Activated naive CD8-positive, alpha-beta T cell (primary cell): ENCODE data around the gene GALNT11.
A peak's percentile ranks its signal among the peaks of the same experiment; 100 is the strongest.
"Not testable (repeated sequence)": the region's sequence is repeated elsewhere in the genome, so short reads cannot be mapped to it uniquely, and the experiment has no call there.

ENCODE experiments used
- H3K27ac Mint-ChIP-seq: one replicate; pipeline ENCODE4 v1.8.0; 2021; ENCODE audit warnings: mixed read lengths
- H3K27me3 Mint-ChIP-seq: one replicate; pipeline ENCODE4 v1.8.0; 2021; ENCODE audit warnings: mixed read lengths
- H3K36me3 Mint-ChIP-seq: one replicate; pipeline ENCODE4 v1.8.0; 2021; ENCODE audit warnings: mixed read lengths
- H3K4me1 Mint-ChIP-seq: one replicate; pipeline ENCODE4 v1.8.0; 2021; ENCODE audit warnings: low read depth, mixed read lengths
- H3K4me3 Mint-ChIP-seq: one replicate; pipeline ENCODE4 v1.8.0; 2021; ENCODE audit warnings: mild to moderate bottlenecking, mixed read lengths
- H3K9me3 Mint-ChIP-seq: one replicate; pipeline ENCODE4 v1.8.0; 2021; ENCODE audit warnings: low read depth, mixed read lengths

The GALNT11 gene

GRCh38 chr7:152014722-152015121 is 10.8 kb upstream of the GALNT11 start:
- no peaks in the 10 kb centered on the region for H3K36me3 Mint-ChIP-seq
- H3K27ac Mint-ChIP-seq: no peak overlapping the region
- H3K27me3 Mint-ChIP-seq: no peaks in the 10 kb centered on the region
- H3K4me1 Mint-ChIP-seq: no peaks in the 10 kb centered on the region
- H3K4me3 Mint-ChIP-seq: no peak overlapping the region
- H3K9me3 Mint-ChIP-seq: no peaks in the 10 kb centered on the region

- H3K36me3 Mint-ChIP-seq: no peaks in the 10 kb centered on the region
- no peaks in the 10 kb centered on the region for H3K9me3 Mint-ChIP-seq
- H3K27me3 Mint-ChIP-seq: no peaks in the 10 kb centered on the region
- H3K4me1 Mint-ChIP-seq: no peaks in the 10 kb centered on the region
- no peak overlapping the region for H3K27ac Mint-ChIP-seq
- H3K4me3 Mint-ChIP-seq: no peak overlapping the region
Measured at GRCh38 chr7:152015600-152015999, 9.9 kb upstream of the GALNT11 start.

- no peaks in the 10 kb centered on the region for H3K27me3 Mint-ChIP-seq
- no peak overlapping the region for H3K27ac Mint-ChIP-seq
- no peak overlapping the region for H3K4me3 Mint-ChIP-seq
- no peaks in the 10 kb centered on the region for H3K4me1 Mint-ChIP-seq
- no peaks in the 10 kb centered on the region for H3K9me3 Mint-ChIP-seq
- no peaks in the 10 kb centered on the region for H3K36me3 Mint-ChIP-seq
Measured at GRCh38 chr7:152016947-152017346, 8.5 kb upstream of the GALNT11 start.

- not testable (repeated sequence) for H3K27me3 Mint-ChIP-seq, H3K4me1 Mint-ChIP-seq, H3K4me3 Mint-ChIP-seq, H3K9me3 Mint-ChIP-seq, H3K36me3 Mint-ChIP-seq, H3K27ac Mint-ChIP-seq
Measured at GRCh38 chr7:152017683-152018082, 7.8 kb upstream of the GALNT11 start.

- H3K4me3 Mint-ChIP-seq, H3K27me3 Mint-ChIP-seq, H3K9me3 Mint-ChIP-seq, H3K27ac Mint-ChIP-seq, H3K36me3 Mint-ChIP-seq: not testable (repeated sequence)
- H3K4me1 Mint-ChIP-seq: peaks cover 13% of the 10 kb centered on the region
Measured at GRCh38 chr7:152021740-152022139, 3.7 kb upstream of the GALNT11 start.

- H3K9me3 Mint-ChIP-seq: no peaks in the 10 kb centered on the region
- H3K4me1 Mint-ChIP-seq: peaks cover 53% of the 10 kb centered on the region
- no peaks in the 10 kb centered on the region for H3K27me3 Mint-ChIP-seq
- H3K4me3 Mint-ChIP-seq: peak overlapping the region; percentile 87
- peaks cover 20% of the 10 kb centered on the region for H3K36me3 Mint-ChIP-seq
- peak overlapping the region; percentile 78 for H3K27ac Mint-ChIP-seq
Measured at GRCh38 chr7:152025937-152026890, 740 bp downstream of the GALNT11 start.

GRCh38 chr7:152027491-152028365 is 2.3 kb downstream of the GALNT11 start:
- H3K4me3 Mint-ChIP-seq: peak overlapping the region; percentile 87
- H3K4me1 Mint-ChIP-seq: peaks cover 59% of the 10 kb centered on the region
- not testable (repeated sequence) for H3K27me3 Mint-ChIP-seq, H3K9me3 Mint-ChIP-seq
- peak overlapping the region; percentile 88 for H3K27ac Mint-ChIP-seq
- peaks cover 23% of the 10 kb centered on the region for H3K36me3 Mint-ChIP-seq

- H3K4me1 Mint-ChIP-seq: peaks cover 58% of the 10 kb centered on the region
- not testable (repeated sequence) for H3K27me3 Mint-ChIP-seq, H3K4me3 Mint-ChIP-seq, H3K27ac Mint-ChIP-seq, H3K9me3 Mint-ChIP-seq
- peaks cover 28% of the 10 kb centered on the region for H3K36me3 Mint-ChIP-seq
Measured at GRCh38 chr7:152030059-152030458, 4.6 kb downstream of the GALNT11 start.

GRCh38 chr7:152030639-152031038 is 5.2 kb downstream of the GALNT11 start:
- H3K4me3 Mint-ChIP-seq: peak overlapping the region; percentile 24

GRCh38 chr7:152035817-152036216 is 10.3 kb downstream of the GALNT11 start:
- Mint-ChIP-seq H3K4me1 (peaks cover 14% of the 10 kb centered on the region), H3K9me3 (peaks cover 14% of the 10 kb centered on the region), H3K27me3 (no peaks in the 10 kb centered on the region), H3K4me3 (no peak overlapping the region), H3K36me3 (peaks cover 41% of the 10 kb centered on the region), H3K27ac (no peak overlapping the region)

More at GRCh38 chr7:152030639-152031038, 5.2 kb downstream of the GALNT11 start:
- peaks cover 28% of the 10 kb centered on the region for H3K36me3 Mint-ChIP-seq
- H3K27me3 Mint-ChIP-seq, H3K9me3 Mint-ChIP-seq: not testable (repeated sequence)
- H3K27ac Mint-ChIP-seq: peak overlapping the region; percentile 4
- H3K4me1 Mint-ChIP-seq: peaks cover 57% of the 10 kb centered on the region

- H3K36me3 Mint-ChIP-seq: peaks cover 45% of the 10 kb centered on the region
- H3K4me3 Mint-ChIP-seq, H3K27ac Mint-ChIP-seq, H3K4me1 Mint-ChIP-seq, H3K27me3 Mint-ChIP-seq: not testable (repeated sequence)
- peaks cover 21% of the 10 kb centered on the region for H3K9me3 Mint-ChIP-seq
Measured at GRCh38 chr7:152038410-152038809, 12.9 kb downstream of the GALNT11 start.

- not testable (repeated sequence) for H3K4me3 Mint-ChIP-seq, H3K27me3 Mint-ChIP-seq
- peaks cover 48% of the 10 kb centered on the region for H3K36me3 Mint-ChIP-seq
Measured at GRCh38 chr7:152043086-152043485, 17.6 kb downstream of the GALNT11 start.

GRCh38 chr7:152044909-152045308 is 19.4 kb downstream of the GALNT11 start:
- H3K4me3 Mint-ChIP-seq, H3K27me3 Mint-ChIP-seq, H3K27ac Mint-ChIP-seq: not testable (repeated sequence)
- Mint-ChIP-seq H3K4me1 (peaks cover 16% of the 10 kb centered on the region), H3K36me3 (peaks cover 43% of the 10 kb centered on the region), H3K9me3 (peaks cover 43% of the 10 kb centered on the region)

More at GRCh38 chr7:152043086-152043485, 17.6 kb downstream of the GALNT11 start:
- not testable (repeated sequence) for H3K4me1 Mint-ChIP-seq, H3K27ac Mint-ChIP-seq
- peaks cover 38% of the 10 kb centered on the region for H3K9me3 Mint-ChIP-seq

- no peak overlapping the region for H3K4me3 Mint-ChIP-seq
- H3K27ac Mint-ChIP-seq: no peak overlapping the region
- peaks cover 19% of the 10 kb centered on the region for H3K4me1 Mint-ChIP-seq
- no peaks in the 10 kb centered on the region for H3K27me3 Mint-ChIP-seq
- H3K9me3 Mint-ChIP-seq: peaks cover 36% of the 10 kb centered on the region
- peaks cover 37% of the 10 kb centered on the region for H3K36me3 Mint-ChIP-seq
Measured at GRCh38 chr7:152046531-152046930, 21.1 kb downstream of the GALNT11 start.

- H3K4me1 Mint-ChIP-seq: peaks cover 22% of the 10 kb centered on the region
- H3K36me3 Mint-ChIP-seq: peaks cover 30% of the 10 kb centered on the region
- H3K27ac Mint-ChIP-seq: no peak overlapping the region
- H3K27me3 Mint-ChIP-seq: no peaks in the 10 kb centered on the region
- no peak overlapping the region for H3K4me3 Mint-ChIP-seq
- H3K9me3 Mint-ChIP-seq: peaks cover 33% of the 10 kb centered on the region
Measured at GRCh38 chr7:152048051-152048450, 22.6 kb downstream of the GALNT11 start.
